ENCODE data around the gene BCLAF1.
A peak's percentile ranks its signal among the peaks of the same experiment; 100 is the strongest.

BCLAF1 gene

GRCh38 chr6:136331461-136331860, 41.8 kb upstream of the BCLAF1 start:
- Histone ChIP-seq H3K27me3 (ENCODE audit: insufficient read depth, low read length) (no peaks in the 10 kb centered on the region), H2BK5ac (ENCODE audit: low read depth, low read length, poor library complexity) (no peak overlapping the region), H2BK120ac (ENCODE audit: insufficient read depth, low read length, poor library complexity) (no peak overlapping the region), H3K4me2 (ENCODE audit: low read length) (no peak overlapping the region), H2AFZ (ENCODE audit: insufficient read depth, low read length, poor library complexity) (no peak overlapping the region), H3K79me2 (ENCODE audit: control insufficient read depth, insufficient read depth, low read length, poor library complexity) (no peaks in the 10 kb centered on the region), H3K27ac (ENCODE audit: low read depth, low read length) (no peak overlapping the region), H2AK5ac (ENCODE audit: low read length) (no peak overlapping the region), H3K4me1 (ENCODE audit: control insufficient read depth in 1 of 2, insufficient read depth in 2 of 2, low read length in 2 of 2) (no peaks in the 10 kb centered on the region), H3K36me3 (ENCODE audit: control insufficient read depth in 1 of 2, insufficient read depth in 2 of 2, low read length in 2 of 2) (no peaks in the 10 kb centered on the region), H3K9ac (ENCODE audit: low read length) (no peak overlapping the region), H3K23ac (ENCODE audit: low read length) (no peak overlapping the region), H3K9me3 (ENCODE audit: insufficient read depth, low read depth, low read length) (no peaks in the 10 kb centered on the region), H2BK12ac (ENCODE audit: low read length) (no peak overlapping the region), H4K8ac (ENCODE audit: low read depth, low read length) (no peak overlapping the region), H4K12ac (ENCODE audit: low read depth, low read length) (no peak overlapping the region), H3K4ac (ENCODE audit: low read depth, low read length) (no peak overlapping the region), H3K79me1 (ENCODE audit: low read length) (no peaks in the 10 kb centered on the region), H3K14ac (ENCODE audit: low read length) (no peak overlapping the region), H4K91ac (ENCODE audit: low read depth, low read length) (no peak overlapping the region), H3K18ac (ENCODE audit: low read length) (no peak overlapping the region), H3K4me3 (ENCODE audit: low read depth, low read length) (no peak overlapping the region)
- WGBS (ENCODE audit: extremely low coverage, insufficient coverage, insufficient read length): no CpG with 5 or more reads among the region's 1 CpG
- no peak for DNase-seq

- Histone ChIP-seq H3K36me3 (ENCODE audit: control insufficient read depth in 1 of 2, insufficient read depth in 2 of 2, low read length in 2 of 2) (no peaks in the 10 kb centered on the region), H3K27me3 (ENCODE audit: insufficient read depth, low read length) (no peaks in the 10 kb centered on the region), H2BK120ac (ENCODE audit: insufficient read depth, low read length, poor library complexity) (no peak overlapping the region), H3K9ac (ENCODE audit: low read length) (no peak overlapping the region), H2AK5ac (ENCODE audit: low read length) (no peak overlapping the region), H3K23ac (ENCODE audit: low read length) (no peak overlapping the region), H4K12ac (ENCODE audit: low read depth, low read length) (no peak overlapping the region), H3K79me2 (ENCODE audit: control insufficient read depth, insufficient read depth, low read length, poor library complexity) (no peaks in the 10 kb centered on the region), H3K4me2 (ENCODE audit: low read length) (no peak overlapping the region), H2BK5ac (ENCODE audit: low read depth, low read length, poor library complexity) (no peak overlapping the region), H3K4ac (ENCODE audit: low read depth, low read length) (no peak overlapping the region), H4K91ac (ENCODE audit: low read depth, low read length) (no peak overlapping the region), H3K4me1 (ENCODE audit: control insufficient read depth in 1 of 2, insufficient read depth in 2 of 2, low read length in 2 of 2) (no peaks in the 10 kb centered on the region), H3K79me1 (ENCODE audit: low read length) (no peaks in the 10 kb centered on the region), H3K14ac (ENCODE audit: low read length) (no peak overlapping the region), H3K18ac (ENCODE audit: low read length) (no peak overlapping the region), H3K9me3 (ENCODE audit: insufficient read depth, low read depth, low read length) (no peaks in the 10 kb centered on the region), H2BK12ac (ENCODE audit: low read length) (no peak overlapping the region), H2AFZ (ENCODE audit: insufficient read depth, low read length, poor library complexity) (no peak overlapping the region), H3K4me3 (ENCODE audit: low read depth, low read length) (no peak overlapping the region), H4K8ac (ENCODE audit: low read depth, low read length) (no peak overlapping the region), H3K27ac (ENCODE audit: low read depth, low read length) (no peak overlapping the region)
- no CpG with 5 or more reads among the region's 8 CpGs for WGBS (ENCODE audit: extremely low coverage, insufficient coverage, insufficient read length)
- no peak for DNase-seq
Measured at GRCh38 chr6:136330634-136331033, 41.0 kb upstream of the BCLAF1 start.

DNA sequence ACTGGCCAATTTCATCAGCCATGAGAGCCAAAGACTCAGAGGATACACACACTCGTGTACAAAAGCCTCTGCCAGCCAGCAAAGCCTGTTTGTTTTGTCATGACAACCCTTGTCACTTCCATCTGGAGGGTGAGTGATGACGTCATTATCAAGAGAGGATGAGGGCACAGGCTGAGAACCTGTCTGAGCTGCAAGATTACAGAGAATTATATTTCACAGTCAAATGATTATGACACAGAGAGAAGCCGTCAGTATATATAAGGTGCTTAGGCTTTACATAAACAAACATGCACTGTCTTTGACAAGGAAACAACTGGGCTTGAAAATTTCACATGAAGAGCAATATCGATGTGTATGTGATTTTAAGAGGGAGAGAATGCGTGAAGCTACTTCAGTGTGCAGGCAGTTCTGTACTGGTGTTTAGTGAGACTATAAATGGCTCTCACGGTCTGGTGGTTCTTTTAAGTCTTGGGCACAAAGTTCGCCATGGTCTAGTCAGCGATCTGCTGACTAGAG, 36.5 kb upstream of the BCLAF1 start:
- no peak overlapping the region for H2AFZ ChIP-seq (ENCODE audit: insufficient read depth, low read length, poor library complexity)
- H3K79me1 ChIP-seq (ENCODE audit: low read length): no peaks in the 10 kb centered on the region
- H3K9ac ChIP-seq (ENCODE audit: low read length): no peak overlapping the region
- no peak overlapping the region for H3K14ac ChIP-seq (ENCODE audit: low read length)
- DNase-seq: peak; percentile 23 to 77
- H3K4ac ChIP-seq (ENCODE audit: low read depth, low read length): no peak overlapping the region
- H3K27me3 ChIP-seq (ENCODE audit: insufficient read depth, low read length): no peaks in the 10 kb centered on the region
- H4K12ac ChIP-seq (ENCODE audit: low read depth, low read length): no peak overlapping the region
- no peak overlapping the region for H3K4me3 ChIP-seq (ENCODE audit: low read depth, low read length)
- H3K4me2 ChIP-seq (ENCODE audit: low read length): no peak overlapping the region
- WGBS (ENCODE audit: extremely low coverage, insufficient coverage, insufficient read length): no CpG with 5 or more reads among the region's 8 CpGs
- H2AK5ac ChIP-seq (ENCODE audit: low read length): no peak overlapping the region
- no peaks in the 10 kb centered on the region for H3K9me3 ChIP-seq (ENCODE audit: insufficient read depth, low read depth, low read length)
- H3K36me3 ChIP-seq (ENCODE audit: control insufficient read depth in 1 of 2, insufficient read depth in 2 of 2, low read length in 2 of 2): no peaks in the 10 kb centered on the region
- H4K91ac ChIP-seq (ENCODE audit: low read depth, low read length): no peak overlapping the region
- H3K4me1 ChIP-seq (ENCODE audit: control insufficient read depth in 1 of 2, insufficient read depth in 2 of 2, low read length in 2 of 2): no peaks in the 10 kb centered on the region
- H2BK120ac ChIP-seq (ENCODE audit: insufficient read depth, low read length, poor library complexity): no peak overlapping the region
- no peak overlapping the region for H3K18ac ChIP-seq (ENCODE audit: low read length)
- no peak overlapping the region for H3K27ac ChIP-seq (ENCODE audit: low read depth, low read length)
- no peak overlapping the region for H4K8ac ChIP-seq (ENCODE audit: low read depth, low read length)
- H3K23ac ChIP-seq (ENCODE audit: low read length): no peak overlapping the region
- H2BK5ac ChIP-seq (ENCODE audit: low read depth, low read length, poor library complexity): no peak overlapping the region
- no peak overlapping the region for H2BK12ac ChIP-seq (ENCODE audit: low read length)
- no peaks in the 10 kb centered on the region for H3K79me2 ChIP-seq (ENCODE audit: control insufficient read depth, insufficient read depth, low read length, poor library complexity)

- no peak overlapping the region for H4K91ac ChIP-seq (ENCODE audit: low read depth, low read length)
- H2AK5ac ChIP-seq (ENCODE audit: low read length): no peak overlapping the region
- H3K4ac ChIP-seq (ENCODE audit: low read depth, low read length): no peak overlapping the region
- H3K23ac ChIP-seq (ENCODE audit: low read length): no peak overlapping the region
- no peaks in the 10 kb centered on the region for H3K9me3 ChIP-seq (ENCODE audit: insufficient read depth, low read depth, low read length)
- H3K79me1 ChIP-seq (ENCODE audit: low read length): no peaks in the 10 kb centered on the region
- H4K8ac ChIP-seq (ENCODE audit: low read depth, low read length): no peak overlapping the region
- H3K27ac ChIP-seq (ENCODE audit: low read depth, low read length): no peak overlapping the region
- H2BK12ac ChIP-seq (ENCODE audit: low read length): no peak overlapping the region
- no CpG with 5 or more reads among the region's 10 CpGs for WGBS (ENCODE audit: extremely low coverage, insufficient coverage, insufficient read length)
- no peak overlapping the region for H2AFZ ChIP-seq (ENCODE audit: insufficient read depth, low read length, poor library complexity)
- H2BK5ac ChIP-seq (ENCODE audit: low read depth, low read length, poor library complexity): no peak overlapping the region
- H4K12ac ChIP-seq (ENCODE audit: low read depth, low read length): no peak overlapping the region
- no peak for DNase-seq
- no peak overlapping the region for H3K18ac ChIP-seq (ENCODE audit: low read length)
- no peaks in the 10 kb centered on the region for H3K79me2 ChIP-seq (ENCODE audit: control insufficient read depth, insufficient read depth, low read length, poor library complexity)
- no peak overlapping the region for H3K9ac ChIP-seq (ENCODE audit: low read length)
- H3K4me2 ChIP-seq (ENCODE audit: low read length): no peak overlapping the region
- no peaks in the 10 kb centered on the region for H3K27me3 ChIP-seq (ENCODE audit: insufficient read depth, low read length)
- no peak overlapping the region for H3K14ac ChIP-seq (ENCODE audit: low read length)
- H3K36me3 ChIP-seq (ENCODE audit: control insufficient read depth in 1 of 2, insufficient read depth in 2 of 2, low read length in 2 of 2): no peaks in the 10 kb centered on the region
- H2BK120ac ChIP-seq (ENCODE audit: insufficient read depth, low read length, poor library complexity): no peak overlapping the region
- no peaks in the 10 kb centered on the region for H3K4me1 ChIP-seq (ENCODE audit: control insufficient read depth in 1 of 2, insufficient read depth in 2 of 2, low read length in 2 of 2)
- H3K4me3 ChIP-seq (ENCODE audit: low read depth, low read length): no peak overlapping the region
Measured at GRCh38 chr6:136324686-136325380, 35.2 kb upstream of the BCLAF1 start.
